HEK293 (cell line): ENCODE measurements around the gene ZNF280D.

Source experiments
- MYNN ChIP-seq: fragments of 450-650 bp; formaldehyde crosslinking; IDR thresholded peaks from 2 replicates; pipeline ENCODE4 v1.5.1; 2016; ENCODE audit warnings: missing biosample characterization, missing genetic modification characterization, borderline replicate concordance
- ZNF114 ChIP-seq: fragments of 450-650 bp; formaldehyde crosslinking; IDR thresholded peaks from 2 replicates; pipeline ENCODE4 v1.5.0; 2017; ENCODE audit warnings: missing biosample characterization, missing genetic modification characterization

DNA sequence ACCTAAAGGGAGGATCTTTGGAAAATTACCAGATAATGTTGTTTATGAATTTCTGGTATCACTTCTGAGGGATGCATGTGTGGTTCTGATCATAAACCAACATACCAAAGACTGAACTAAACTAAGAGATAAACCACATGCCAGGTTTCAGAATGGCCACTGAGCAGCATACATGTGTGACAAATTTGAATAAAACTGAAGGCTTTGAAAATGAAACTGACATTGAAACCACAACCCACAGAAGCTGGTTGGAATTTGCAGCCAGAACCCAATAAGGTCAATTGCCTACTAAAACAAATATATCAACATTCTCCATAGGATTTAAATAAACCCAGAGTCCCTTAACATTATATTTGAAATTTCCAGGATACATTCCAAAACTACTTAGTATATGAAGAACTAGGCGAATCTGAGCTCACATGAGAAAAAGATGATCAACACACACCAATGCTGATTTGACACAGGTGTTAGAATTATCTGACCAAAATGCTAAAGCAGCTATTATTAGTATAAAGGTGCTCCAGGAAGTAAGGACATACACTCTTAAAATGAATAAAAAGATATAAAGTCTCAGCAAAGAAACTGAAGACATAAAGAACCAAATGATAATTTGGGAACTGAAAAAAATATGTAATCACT is 125.0 kb downstream of the ZNF280D start:
- no peak for TF ChIP-seq ZNF114 (tag by site-specific recombination)
- TF ChIP-seq MYNN = no peak
